ENCODE data around the gene LSM4. TPM values are rescaled to one million over a fixed set of nuclear protein-coding genes. Genes with fewer than 3 reads are reported as not detected.

Gene LSM4
- total and polyA plus RNA-seq, 2 of the 13 experiments (the other 11 are each of a cell fraction or from before 2014, with no cell fraction given) = 65.8 to 166 TPM

DNA sequence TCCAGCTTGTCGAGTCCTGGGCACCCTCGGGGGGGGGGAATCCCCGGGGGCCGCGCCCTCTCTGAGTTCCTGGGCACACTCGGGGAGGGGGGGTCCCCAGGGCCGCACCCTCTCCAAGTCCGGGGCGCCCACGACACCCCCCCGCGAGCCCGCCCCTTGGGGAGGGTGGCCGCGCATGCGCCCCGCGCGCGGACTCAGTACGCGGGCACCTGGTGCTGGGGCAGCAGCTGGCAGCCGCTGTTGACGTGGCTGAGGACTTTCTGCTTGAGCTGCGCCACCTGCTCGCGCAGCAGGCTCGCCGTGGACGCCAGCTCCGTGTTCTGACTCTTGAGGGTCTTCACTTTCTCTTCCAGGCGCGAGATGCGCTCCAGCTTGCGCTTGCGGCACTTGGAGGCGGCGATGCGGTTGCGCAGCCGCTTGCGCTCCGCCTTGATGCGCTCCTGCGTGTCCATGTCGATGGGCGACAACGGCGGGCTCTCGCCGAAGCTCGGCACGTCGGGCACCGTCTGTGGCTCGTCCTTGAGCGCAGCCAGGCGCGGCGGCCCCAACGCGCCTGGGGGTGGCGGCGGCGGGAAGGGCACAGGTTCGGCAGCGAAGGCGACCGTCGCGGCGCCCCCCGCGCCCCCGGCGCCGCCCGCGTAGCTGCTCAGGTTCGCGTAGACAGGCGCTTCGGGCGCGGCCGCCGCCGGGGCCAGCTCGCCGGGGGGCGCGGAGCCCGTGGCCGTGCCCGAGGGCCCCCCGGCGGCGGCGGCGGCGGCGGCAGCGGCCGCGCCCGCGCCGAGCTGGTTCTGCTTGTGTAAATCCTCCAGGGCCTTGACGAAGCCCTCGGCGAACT, 42.4 kb downstream of the LSM4 start (continued):
- TF ChIP-seq U2AF1 (optimal IDR thresholded peaks at IDR 0.05; ENCODE audit: low read depth, low read length) (no peak), SNAPC2 (CRISPR knock-in tag; IDR thresholded peaks at IDR 0.05) (no peak), ZNF703 (CRISPR knock-in tag; IDR thresholded peaks at IDR 0.05; ENCODE audit: borderline replicate concordance) (no peak), ZFP37 (CRISPR knock-in tag; IDR thresholded peaks at IDR 0.05; ENCODE audit: borderline replicate concordance) (0 out of 2 replicates have a peak, but pooled peaks have one; percentile 30), JUND (CRISPR knock-in tag; IDR thresholded peaks at IDR 0.05) (no peak), HNF4A (CRISPR knock-in tag; IDR thresholded peaks at IDR 0.05) (no peak), GTF3A (CRISPR knock-in tag; conservative IDR thresholded peaks at IDR 0.05) (no peak), NR2C2 (CRISPR knock-in tag; IDR thresholded peaks at IDR 0.05; ENCODE audit: borderline replicate concordance) (no peak), ZNF331 (CRISPR knock-in tag; IDR thresholded peaks at IDR 0.05) (0 out of 2 replicates have a peak, but pooled peaks have one; percentile 8), SMAD9 (CRISPR knock-in tag; IDR thresholded peaks at IDR 0.05) (no peak), CAMTA2 (CRISPR knock-in tag; IDR thresholded peaks at IDR 0.05; ENCODE audit: borderline replicate concordance) (no peak), KLF6 (CRISPR knock-in tag; IDR thresholded peaks at IDR 0.05) (0 out of 2 replicates have a peak, but pooled peaks have one; percentile 30), ZNF251 (CRISPR knock-in tag; IDR thresholded peaks at IDR 0.05) (no peak), ZNF296 (CRISPR knock-in tag; conservative IDR thresholded peaks at IDR 0.05) (no peak), HDAC2 (CRISPR knock-in tag; IDR thresholded peaks at IDR 0.05) (no peak), ZBTB1 (CRISPR knock-in tag; IDR thresholded peaks at IDR 0.05; ENCODE audit: borderline replicate concordance) (no peak), ZNF431 (CRISPR knock-in tag; IDR thresholded peaks at IDR 0.05; ENCODE audit: borderline replicate concordance, low read depth) (no peak), HCFC1 (IDR thresholded peaks at IDR 0.05; ENCODE audit: low read depth, low read length) (no peak), CBX2 (IDR thresholded peaks at IDR 0.05; ENCODE audit: low read depth, low read length) (no peak), CBX2 (CRISPR knock-in tag; IDR thresholded peaks at IDR 0.05; ENCODE audit: low read depth) (no peak), BRCA1 (CRISPR knock-in tag; IDR thresholded peaks at IDR 0.05) (no peak), SOX5 (CRISPR knock-in tag; IDR thresholded peaks at IDR 0.05; ENCODE audit: borderline replicate concordance) (no peak), ZFP36L2 (CRISPR knock-in tag; IDR thresholded peaks at IDR 0.05) (no peak)
- TF ChIP-seq, protein P1, sequence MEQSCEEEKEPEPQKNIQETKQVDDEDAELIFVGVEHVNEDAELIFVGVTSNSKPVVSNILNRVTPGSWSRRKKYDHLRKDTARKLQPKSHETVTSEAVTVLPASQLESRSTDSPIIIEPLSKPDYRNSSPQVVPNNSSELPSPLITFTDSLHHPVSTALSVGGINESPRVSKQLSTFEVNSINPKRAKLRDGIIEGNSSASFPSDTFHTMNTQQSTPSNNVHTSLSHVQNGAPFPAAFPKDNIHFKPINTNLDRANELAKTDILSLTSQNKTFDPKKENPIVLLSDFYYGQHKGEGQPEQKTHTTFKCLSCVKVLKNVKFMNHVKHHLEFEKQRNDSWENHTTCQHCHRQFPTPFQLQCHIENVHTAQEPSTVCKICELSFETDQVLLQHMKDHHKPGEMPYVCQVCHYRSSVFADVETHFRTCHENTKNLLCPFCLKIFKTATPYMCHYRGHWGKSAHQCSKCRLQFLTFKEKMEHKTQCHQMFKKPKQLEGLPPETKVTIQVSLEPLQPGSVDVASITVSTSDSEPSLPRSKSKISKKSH (CRISPR knock-in tag; IDR thresholded peaks at IDR 0.05; ENCODE audit: borderline replicate concordance) = 0 out of 2 replicates have a peak, but pooled peaks have one; percentile 67
- TF ChIP-seq, protein P2, sequence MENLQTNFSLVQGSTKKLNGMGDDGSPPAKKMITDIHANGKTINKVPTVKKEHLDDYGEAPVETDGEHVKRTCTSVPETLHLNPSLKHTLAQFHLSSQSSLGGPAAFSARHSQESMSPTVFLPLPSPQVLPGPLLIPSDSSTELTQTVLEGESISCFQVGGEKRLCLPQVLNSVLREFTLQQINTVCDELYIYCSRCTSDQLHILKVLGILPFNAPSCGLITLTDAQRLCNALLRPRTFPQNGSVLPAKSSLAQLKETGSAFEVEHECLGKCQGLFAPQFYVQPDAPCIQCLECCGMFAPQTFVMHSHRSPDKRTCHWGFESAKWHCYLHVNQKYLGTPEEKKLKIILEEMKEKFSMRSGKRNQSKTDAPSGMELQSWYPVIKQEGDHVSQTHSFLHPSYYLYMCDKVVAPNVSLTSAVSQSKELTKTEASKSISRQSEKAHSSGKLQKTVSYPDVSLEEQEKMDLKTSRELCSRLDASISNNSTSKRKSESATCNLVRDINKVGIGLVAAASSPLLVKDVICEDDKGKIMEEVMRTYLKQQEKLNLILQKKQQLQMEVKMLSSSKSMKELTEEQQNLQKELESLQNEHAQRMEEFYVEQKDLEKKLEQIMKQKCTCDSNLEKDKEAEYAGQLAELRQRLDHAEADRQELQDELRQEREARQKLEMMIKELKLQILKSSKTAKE (CRISPR knock-in tag; IDR thresholded peaks at IDR 0.05; ENCODE audit: borderline replicate concordance) = no peak
- TF ChIP-seq, protein P3, sequence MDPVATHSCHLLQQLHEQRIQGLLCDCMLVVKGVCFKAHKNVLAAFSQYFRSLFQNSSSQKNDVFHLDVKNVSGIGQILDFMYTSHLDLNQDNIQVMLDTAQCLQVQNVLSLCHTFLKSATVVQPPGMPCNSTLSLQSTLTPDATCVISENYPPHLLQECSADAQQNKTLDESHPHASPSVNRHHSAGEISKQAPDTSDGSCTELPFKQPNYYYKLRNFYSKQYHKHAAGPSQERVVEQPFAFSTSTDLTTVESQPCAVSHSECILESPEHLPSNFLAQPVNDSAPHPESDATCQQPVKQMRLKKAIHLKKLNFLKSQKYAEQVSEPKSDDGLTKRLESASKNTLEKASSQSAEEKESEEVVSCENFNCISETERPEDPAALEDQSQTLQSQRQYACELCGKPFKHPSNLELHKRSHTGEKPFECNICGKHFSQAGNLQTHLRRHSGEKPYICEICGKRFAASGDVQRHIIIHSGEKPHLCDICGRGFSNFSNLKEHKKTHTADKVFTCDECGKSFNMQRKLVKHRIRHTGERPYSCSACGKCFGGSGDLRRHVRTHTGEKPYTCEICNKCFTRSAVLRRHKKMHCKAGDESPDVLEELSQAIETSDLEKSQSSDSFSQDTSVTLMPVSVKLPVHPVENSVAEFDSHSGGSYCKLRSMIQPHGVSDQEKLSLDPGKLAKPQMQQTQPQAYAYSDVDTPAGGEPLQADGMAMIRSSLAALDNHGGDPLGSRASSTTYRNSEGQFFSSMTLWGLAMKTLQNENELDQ (CRISPR knock-in tag; IDR thresholded peaks at IDR 0.05; ENCODE audit: borderline replicate concordance) = 0 out of 2 replicates have a peak, but pooled peaks have one; percentile 37
